Measurements from ENCODE around the gene VPS51. TPM values are rescaled to one million over a fixed set of nuclear protein-coding genes. Genes with fewer than 3 reads are reported as not detected.

VPS51 gene
- total RNA-seq, 1 experiment from 2014 or later, result 113 TPM

DNA sequence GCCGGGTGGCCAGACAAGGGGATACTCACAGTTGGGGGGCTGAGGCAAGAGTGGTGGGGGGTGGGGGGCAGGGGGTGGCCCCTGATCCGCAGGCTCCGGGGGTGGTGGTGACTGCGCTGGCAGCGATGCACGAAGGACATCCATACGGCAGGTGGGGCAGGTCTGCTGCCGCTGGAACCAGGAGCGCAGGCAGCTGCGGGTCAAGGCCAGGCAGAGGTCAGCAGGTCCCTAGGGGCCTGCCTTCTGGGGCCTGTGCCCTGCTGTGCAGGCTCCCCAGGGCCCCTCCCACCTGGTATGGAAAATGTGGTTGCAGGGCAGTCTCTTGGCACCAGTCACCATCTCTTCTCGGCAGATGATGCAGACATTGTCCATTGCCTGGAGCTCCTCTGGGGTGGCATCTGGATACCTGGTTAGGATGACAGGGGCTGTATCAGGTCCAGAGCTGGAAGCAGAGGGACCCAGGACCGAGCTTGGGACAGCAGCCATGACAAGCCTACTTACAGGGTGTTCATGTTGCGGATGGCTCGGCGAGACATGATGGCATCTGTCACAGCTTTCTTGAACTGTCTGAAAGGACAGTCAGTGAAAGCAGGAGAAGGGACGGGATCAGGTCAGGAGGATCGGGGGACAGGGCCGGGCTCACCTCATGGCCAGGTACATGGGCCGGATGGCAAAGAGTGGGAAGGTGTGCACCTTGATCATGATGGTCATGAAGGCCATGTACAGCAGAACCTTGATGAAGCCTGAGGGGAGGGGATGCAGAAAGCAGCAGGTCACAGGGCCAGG, 34.8 kb downstream of the VPS51 start:
- no peaks in the 10 kb centered on the region for H3K9me3 ChIP-seq (ENCODE audit: insufficient read depth, low read depth)
- H3K4me1 ChIP-seq (replicated peaks; ENCODE audit: insufficient read depth), result peaks cover 13% of the 10 kb centered on the region
- POLR2A ChIA-PET (ENCODE audit: unreplicated experiment), result interaction anchor here (0.5 kb wide), 1 partner anchor 65 kb away, joined by 3 read pairs; no protein-coding TSS in a partner anchor
- H3K4me3 ChIP-seq, result no peak overlapping the region
- CTCF ChIA-PET, result no interaction called here
- H3K79me2 ChIP-seq (ENCODE audit: low read depth), result peaks cover 30% of the 10 kb centered on the region
- no peak overlapping the region for H3K27ac ChIP-seq
- peaks cover 39% of the 10 kb centered on the region for H4K20me1 ChIP-seq (ENCODE audit: insufficient read depth)
- H3K9me2 ChIP-seq (ENCODE audit: insufficient read depth), result no peaks in the 10 kb centered on the region
- H3F3A ChIP-seq (ENCODE audit: insufficient read depth, low read depth), result peaks cover 65% of the 10 kb centered on the region
- DNase-seq, result no peak
- H3K4me2 ChIP-seq, result no peak overlapping the region
- TF ChIP-seq, protein P1, sequence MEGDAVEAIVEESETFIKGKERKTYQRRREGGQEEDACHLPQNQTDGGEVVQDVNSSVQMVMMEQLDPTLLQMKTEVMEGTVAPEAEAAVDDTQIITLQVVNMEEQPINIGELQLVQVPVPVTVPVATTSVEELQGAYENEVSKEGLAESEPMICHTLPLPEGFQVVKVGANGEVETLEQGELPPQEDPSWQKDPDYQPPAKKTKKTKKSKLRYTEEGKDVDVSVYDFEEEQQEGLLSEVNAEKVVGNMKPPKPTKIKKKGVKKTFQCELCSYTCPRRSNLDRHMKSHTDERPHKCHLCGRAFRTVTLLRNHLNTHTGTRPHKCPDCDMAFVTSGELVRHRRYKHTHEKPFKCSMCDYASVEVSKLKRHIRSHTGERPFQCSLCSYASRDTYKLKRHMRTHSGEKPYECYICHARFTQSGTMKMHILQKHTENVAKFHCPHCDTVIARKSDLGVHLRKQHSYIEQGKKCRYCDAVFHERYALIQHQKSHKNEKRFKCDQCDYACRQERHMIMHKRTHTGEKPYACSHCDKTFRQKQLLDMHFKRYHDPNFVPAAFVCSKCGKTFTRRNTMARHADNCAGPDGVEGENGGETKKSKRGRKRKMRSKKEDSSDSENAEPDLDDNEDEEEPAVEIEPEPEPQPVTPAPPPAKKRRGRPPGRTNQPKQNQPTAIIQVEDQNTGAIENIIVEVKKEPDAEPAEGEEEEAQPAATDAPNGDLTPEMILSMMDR (conservative IDR thresholded peaks at IDR 0.05), result no peak
- TF ChIP-seq EZH2 (IDR thresholded peaks at IDR 0.05; ENCODE audit: low read depth), result no peak
- intact Hi-C loops (cut with micrococcal nuclease; ENCODE audit: unreplicated experiment), result no loop called here
- H3K36me3 ChIP-seq (ENCODE audit: low read depth), result peaks cover 51% of the 10 kb centered on the region
- no peak overlapping the region for H2AFZ ChIP-seq
- H3K27me3 ChIP-seq (ENCODE audit: insufficient read depth, low read depth), result no peaks in the 10 kb centered on the region
- BruUV-seq (replicated peaks), result no TSS peak

DNA sequence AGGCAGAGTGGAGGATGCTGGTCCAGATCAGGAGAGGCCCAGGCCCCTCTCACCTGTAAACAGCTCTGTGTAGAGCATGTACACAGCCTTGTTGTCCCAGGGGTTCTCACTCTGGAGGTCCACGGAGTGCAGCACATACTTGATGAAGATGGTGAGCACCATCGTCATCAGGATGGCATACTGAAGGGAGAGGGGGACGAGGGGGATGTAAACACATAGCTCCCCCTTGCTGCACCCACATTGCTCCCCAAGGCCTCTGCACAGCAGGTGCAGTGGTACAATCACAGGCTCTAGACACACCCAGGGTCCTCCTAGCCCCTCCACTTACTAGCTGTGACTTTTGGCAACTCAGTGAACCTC, 35.4 kb downstream of the VPS51 start:
- peaks cover 19% of the 10 kb centered on the region for H3K4me1 ChIP-seq (replicated peaks; ENCODE audit: insufficient read depth)
- no peaks in the 10 kb centered on the region for H3K9me2 ChIP-seq (ENCODE audit: insufficient read depth)
- H3K9me3 ChIP-seq (ENCODE audit: insufficient read depth, low read depth), result no peaks in the 10 kb centered on the region
- no peak overlapping the region for H3K27ac ChIP-seq
- CTCF ChIA-PET, result no interaction called here
- no peaks in the 10 kb centered on the region for H3K27me3 ChIP-seq (ENCODE audit: insufficient read depth, low read depth)
- H3K79me2 ChIP-seq (ENCODE audit: low read depth), result peaks cover 35% of the 10 kb centered on the region
- H3K4me2 ChIP-seq, result no peak overlapping the region
- POLR2A ChIA-PET (ENCODE audit: unreplicated experiment), result no interaction called here
- no peak overlapping the region for H2AFZ ChIP-seq
- H3K4me3 ChIP-seq, result no peak overlapping the region
- TF ChIP-seq EZH2 (IDR thresholded peaks at IDR 0.05; ENCODE audit: low read depth), result no peak
- TF ChIP-seq, protein P1 (conservative IDR thresholded peaks at IDR 0.05), result no peak
- peaks cover 39% of the 10 kb centered on the region for H4K20me1 ChIP-seq (ENCODE audit: insufficient read depth)
- H3K36me3 ChIP-seq (ENCODE audit: low read depth), result peaks cover 49% of the 10 kb centered on the region
- H3F3A ChIP-seq (ENCODE audit: insufficient read depth, low read depth), result peaks cover 59% of the 10 kb centered on the region
- DNase-seq, result no peak
- no TSS peak for BruUV-seq (replicated peaks)
- intact Hi-C loops (cut with micrococcal nuclease; ENCODE audit: unreplicated experiment), result no loop called here

DNA sequence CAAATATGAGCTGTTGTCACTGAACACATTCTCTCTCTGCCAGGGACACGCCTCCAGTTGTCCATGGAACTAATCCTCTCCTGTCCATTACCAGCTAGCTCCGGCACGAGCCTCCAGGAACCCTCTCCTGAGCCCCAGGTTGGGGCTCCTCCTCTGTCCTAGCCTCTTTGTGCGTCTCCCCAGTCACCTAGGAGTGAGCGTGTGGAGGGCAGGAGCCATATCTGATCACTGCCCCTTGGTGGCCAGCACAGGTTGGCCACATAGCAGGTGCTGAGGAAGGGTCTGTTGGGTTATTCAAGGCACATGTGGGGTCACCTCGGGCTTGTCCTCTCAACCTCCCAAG, 35.9 kb downstream of the VPS51 start:
- ChIA-PET CTCF (no interaction called here), POLR2A (ENCODE audit: unreplicated experiment) (no interaction called here)
- Histone ChIP-seq H4K20me1 (ENCODE audit: insufficient read depth) (peaks cover 39% of the 10 kb centered on the region), H3K27me3 (ENCODE audit: insufficient read depth, low read depth) (no peaks in the 10 kb centered on the region), H3K36me3 (ENCODE audit: low read depth) (peaks cover 48% of the 10 kb centered on the region), H3K27ac (no peak overlapping the region), H3K9me3 (ENCODE audit: insufficient read depth, low read depth) (no peaks in the 10 kb centered on the region), H3K79me2 (ENCODE audit: low read depth) (peaks cover 35% of the 10 kb centered on the region), H2AFZ (no peak overlapping the region), H3K4me2 (no peak overlapping the region), H3K9me2 (ENCODE audit: insufficient read depth) (no peaks in the 10 kb centered on the region), H3K4me3 (no peak overlapping the region), H3F3A (ENCODE audit: insufficient read depth, low read depth) (peaks cover 54% of the 10 kb centered on the region), H3K4me1 (replicated peaks; ENCODE audit: insufficient read depth) (peaks cover 19% of the 10 kb centered on the region)
- no peak for DNase-seq
- BruUV-seq (replicated peaks), result no TSS peak
- TF ChIP-seq, protein P1 (conservative IDR thresholded peaks at IDR 0.05), result no peak
- TF ChIP-seq EZH2 (IDR thresholded peaks at IDR 0.05; ENCODE audit: low read depth), result no peak
- intact Hi-C loops (cut with micrococcal nuclease; ENCODE audit: unreplicated experiment), result no loop called here
